GM23338 (cell line): ENCODE data around the gene KCNF1. TPM values are rescaled to one million over a fixed set of nuclear protein-coding genes. Genes with fewer than 3 reads are reported as not detected.

ENCODE experiments used
- ATAC-seq: fragments of 200-7000 bp; cut with Tn5 transposase; 3 replicates; pipeline ENCODE4 v1.9.1; 2020
- DNase-seq: peaks from one replicate; pipeline ENCODE4 v3.0.0-alpha.2; 2015; ENCODE audit warnings: low spot score
- H2AFZ ChIP-seq: fragments of 200-600 bp; sonication (generic); 2 replicates; pipeline ENCODE4 v1.8.0; 2016; ENCODE audit warnings: antibody characterized with exemption, mild to moderate bottlenecking, moderate library complexity
- H3F3A ChIP-seq: fragments of 200-600 bp; sonication (generic); replicated peaks from 2 replicates; pipeline ENCODE4 v1.8.0; 2017; ENCODE audit warnings: antibody characterized with exemption, mixed run types, low read depth
- H3K27ac ChIP-seq: fragments of 200-600 bp; sonication (generic); 2 replicates; pipeline ENCODE4 v1.6.1; 2016; ENCODE audit warnings: low read depth
- H3K27me3 ChIP-seq: fragments of 200-600 bp; sonication (generic); 2 replicates; pipeline ENCODE4 v1.8.0; 2016; ENCODE audit warnings: mild to moderate bottlenecking, mixed run types, moderate library complexity; ENCODE audit not compliant: insufficient read depth
- H3K36me3 ChIP-seq: fragments of 200-600 bp; sonication (generic); 2 replicates; pipeline ENCODE4 v1.8.0; 2016; ENCODE audit warnings: mild to moderate bottlenecking; ENCODE audit not compliant: insufficient read depth
- H3K4me1 ChIP-seq: fragments of 200-600 bp; sonication (generic); 2 replicates; pipeline ENCODE4 v1.8.0; 2016; ENCODE audit warnings: mild to moderate bottlenecking, moderate library complexity; ENCODE audit not compliant: insufficient read depth
- H3K4me2 ChIP-seq: fragments of 200-600 bp; sonication (generic); 2 replicates; pipeline ENCODE4 v1.7.1; 2017; ENCODE audit warnings: mixed run types
- H3K4me3 ChIP-seq: fragments of 200-600 bp; sonication (generic); 2 replicates; pipeline ENCODE4 v1.6.1; 2016; ENCODE audit warnings: mixed run types
- H3K79me2 ChIP-seq: fragments of 200-600 bp; sonication (generic); replicated peaks from 2 replicates; pipeline ENCODE4 v1.8.0; 2017; ENCODE audit warnings: mild to moderate bottlenecking; ENCODE audit not compliant: insufficient read depth
- H3K9me2 ChIP-seq: fragments of 200-600 bp; sonication (generic); 2 replicates; pipeline ENCODE4 v1.8.0; 2017; ENCODE audit not compliant: insufficient read depth
- H4K20me1 ChIP-seq: fragments of 200-600 bp; sonication (generic); replicated peaks from 2 replicates; pipeline ENCODE4 v1.8.0; 2017; ENCODE audit warnings: mild to moderate bottlenecking; ENCODE audit not compliant: insufficient read depth
- H3K27ac Mint-ChIP-seq: 2 replicates; pipeline ENCODE4 v1.8.0; 2020; ENCODE audit warnings: inconsistent platforms, mild to moderate bottlenecking, moderate library complexity, mixed read lengths
- H3K27me3 Mint-ChIP-seq: 3 replicates; pipeline ENCODE4 v1.8.0; 2022; ENCODE audit warnings: low read depth, mild to moderate bottlenecking, moderate library complexity, mixed read lengths, inconsistent platforms; ENCODE audit not compliant: insufficient read depth, poor library complexity
- H3K36me3 Mint-ChIP-seq: 3 replicates; pipeline ENCODE4 v1.8.0; 2021; ENCODE audit warnings: low read depth, mild to moderate bottlenecking, inconsistent platforms, moderate library complexity, mixed read lengths
- H3K4me1 Mint-ChIP-seq: 3 replicates; pipeline ENCODE4 v1.8.0; 2020; ENCODE audit warnings: mild to moderate bottlenecking, inconsistent platforms, mixed read lengths
- H3K4me3 Mint-ChIP-seq: 3 replicates; pipeline ENCODE4 v1.8.0; 2021; ENCODE audit warnings: moderate library complexity, mild to moderate bottlenecking, inconsistent platforms, mixed read lengths
- H3K9me3 Mint-ChIP-seq: 3 replicates; pipeline ENCODE4 v1.8.0; 2020; ENCODE audit warnings: moderate library complexity, mild to moderate bottlenecking, inconsistent platforms, mixed read lengths
- CREB1 ChIP-seq: fragments of 250-450 bp; sonication (Bioruptor Pico); IDR thresholded peaks from 2 replicates; pipeline ENCODE4 v1.5.0; 2020; ENCODE audit warnings: low read depth, mild to moderate bottlenecking, moderate library complexity
- CTCF ChIP-seq, 2 experiments: fragments of 200-600 bp in 1 of 2; sonication (generic) in 1 of 2; conservative IDR thresholded peaks; 2 replicates each; pipeline versions ENCODE4 v1.5.1 to v1.6.1; 2016 to 2017; ENCODE audit warnings: antibody characterized with exemption in 2 of 2, low read depth in 2 of 2, mild to moderate bottlenecking in 2 of 2, moderate library complexity in 1 of 2
- ETS1 ChIP-seq: IDR thresholded peaks from 2 replicates; pipeline ENCODE4 v1.6.1; 2016; ENCODE audit warnings: antibody characterized with exemption
- EZH2 ChIP-seq: fragments of 200-600 bp; sonication (generic); IDR thresholded peaks from one replicate; pipeline ENCODE4 v1.8.0; 2017; ENCODE audit warnings: antibody characterized with exemption, mild to moderate bottlenecking, low read depth; ENCODE audit not compliant: unreplicated experiment
- EZH2phosphoT487 ChIP-seq: fragments of 200-600 bp; sonication (generic); IDR thresholded peaks from one replicate; pipeline ENCODE4 v1.8.1; 2018; ENCODE audit warnings: antibody characterized with exemption; ENCODE audit not compliant: unreplicated experiment
- JUNB ChIP-seq: IDR thresholded peaks from one replicate; pipeline ENCODE4 v1.6.1; 2016; ENCODE audit warnings: antibody characterized with exemption; ENCODE audit not compliant: unreplicated experiment
- NANOG ChIP-seq: IDR thresholded peaks from 2 replicates; pipeline ENCODE4 v1.6.1; 2016; ENCODE audit warnings: antibody characterized with exemption, borderline replicate concordance
- POLR2AphosphoS5 ChIP-seq: IDR thresholded peaks from 2 replicates; pipeline ENCODE4 v1.6.1; 2016; ENCODE audit warnings: antibody characterized with exemption, low read depth
- REST ChIP-seq: IDR thresholded peaks from one replicate; pipeline ENCODE4 v1.6.1; 2018; ENCODE audit warnings: antibody characterized with exemption; ENCODE audit not compliant: unreplicated experiment
- STAT1 ChIP-seq: IDR thresholded peaks from one replicate; pipeline ENCODE4 v1.6.1; 2016; ENCODE audit warnings: antibody characterized with exemption; ENCODE audit not compliant: unreplicated experiment
- ZNF114 ChIP-seq: fragments of 250-450 bp; sonication (Bioruptor Pico); IDR thresholded peaks from 2 replicates; pipeline ENCODE4 v1.5.0; 2020; ENCODE audit warnings: mild to moderate bottlenecking, moderate library complexity
- ZNF331 ChIP-seq: fragments of 250-450 bp; sonication (Bioruptor Pico); IDR thresholded peaks from 2 replicates; pipeline ENCODE4 v1.5.0; 2020; ENCODE audit warnings: low read depth, mild to moderate bottlenecking, moderate library complexity
- ZNF462 ChIP-seq: fragments of 250-450 bp; sonication (Bioruptor Pico); IDR thresholded peaks from 2 replicates; pipeline ENCODE4 v1.5.0; 2020; ENCODE audit warnings: mild to moderate bottlenecking, moderate library complexity
- polyA plus RNA-seq: library from polyadenylated mRNA; unstranded; fragments of >200 nt; fragmentation: Nextera tagmentation; extraction: Ambion mirVana; gene quantifications from 2 replicates; pipeline ENCODE4 v1.2.1, GENCODE V29; 2016
- total RNA-seq: library from RNA; depleted of rRNA; stranded (reverse); fragments of >200 nt; shearing (Covaris generic); gene quantifications from 2 replicates; pipeline ENCODE4 v1.2.3, GENCODE V29; 2014

Gene KCNF1
- total and polyA plus RNA-seq, 2 experiments from 2014 or later: 0.11 to 1.5 TPM

- H3K79me2 ChIP-seq: no peaks in the 10 kb centered on the region
- no peaks in the 10 kb centered on the region for H3K4me1 ChIP-seq
- no peak for TF ChIP-seq ZNF462 (CRISPR knock-in tag)
- TF ChIP-seq ETS1: no peak
- no peak for TF ChIP-seq JUNB
- no peak for TF ChIP-seq STAT1
- TF ChIP-seq CREB1 (CRISPR knock-in tag): no peak
- TF ChIP-seq EZH2: no peak
- TF ChIP-seq REST: no peak
- TF ChIP-seq NANOG: no peak
- no peak for TF ChIP-seq POLR2AphosphoS5
- no peak for TF ChIP-seq EZH2phosphoT487
- no peak for TF ChIP-seq ZNF114 (CRISPR knock-in tag)
- no peak for TF ChIP-seq ZNF331 (CRISPR knock-in tag)
- no peak for TF ChIP-seq CTCF (conservative IDR thresholded peaks at IDR 0.05; ENCODE audit: low read depth in 2 of 2)
- no peak overlapping the region for H2AFZ ChIP-seq
- H4K20me1 ChIP-seq: no peaks in the 10 kb centered on the region
- ATAC-seq: no peak
- no peak for DNase-seq
- no peak overlapping the region for H3K27ac ChIP-seq
- H3K9me2 ChIP-seq: no peaks in the 10 kb centered on the region
- H3K4me1 Mint-ChIP-seq: peaks cover 12% of the 10 kb centered on the region; the same call in 2 of the 3 replicates
- H3K27me3 Mint-ChIP-seq: peaks cover 5% of the 10 kb centered on the region
- no peaks in the 10 kb centered on the region for H3F3A ChIP-seq
- H3K4me3 Mint-ChIP-seq: no peak overlapping the region; the same call in 2 of the 3 replicates
- H3K9me3 Mint-ChIP-seq: no peaks in the 10 kb centered on the region
- no peak overlapping the region for H3K4me2 ChIP-seq
- H3K27me3 ChIP-seq: no peaks in the 10 kb centered on the region
- H3K4me3 ChIP-seq: no peak overlapping the region
- no peaks in the 10 kb centered on the region for H3K36me3 ChIP-seq
- H3K36me3 Mint-ChIP-seq: no peaks in the 10 kb centered on the region
- H3K27ac Mint-ChIP-seq: no peak overlapping the region
Measured at GRCh38 chr2:10863047-10863446, 48.7 kb upstream of the KCNF1 start.
